ENCODE data around the gene C3.
"Not testable (repeated sequence)": the region's sequence is repeated elsewhere in the genome, so short reads cannot be mapped to it uniquely, and the experiment has no call there.

Gene C3

GRCh38 chr19:6713773-6714692 lies 6.4 kb downstream of the C3 start:
- no peak for DNase-seq (ENCODE audit: low spot score)

GRCh38 chr19:6712692-6713670 lies 7.5 kb downstream of the C3 start:
- DNase-seq (ENCODE audit: low spot score) = no peak

- no peak for DNase-seq (ENCODE audit: low spot score)
Measured at GRCh38 chr19:6712231-6712630, 8.2 kb downstream of the C3 start.

DNA sequence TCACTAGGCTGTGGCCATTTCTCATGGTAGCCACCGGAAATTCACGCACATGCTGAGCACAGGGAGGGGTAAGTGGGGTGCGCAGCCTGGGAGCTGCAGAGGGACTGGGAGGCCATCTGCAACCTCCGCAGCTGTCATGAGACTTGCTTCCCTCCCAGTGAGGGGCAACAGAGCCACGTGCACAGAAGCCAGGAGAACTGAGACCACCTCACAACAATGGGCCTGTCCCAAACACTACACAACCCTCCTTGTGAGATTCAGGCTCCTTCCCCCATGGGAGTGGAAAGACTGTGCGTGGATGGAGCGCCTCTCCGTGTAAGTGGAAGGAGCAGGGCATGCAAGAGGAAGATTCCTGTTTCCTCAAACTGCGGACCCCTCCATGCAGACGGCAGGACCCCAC lies 8.8 kb downstream of the C3 start:
- DNase-seq (ENCODE audit: low spot score) = no peak

- no peak for DNase-seq (ENCODE audit: low spot score)
Measured at GRCh38 chr19:6711078-6711361, 9.4 kb downstream of the C3 start.

DNA sequence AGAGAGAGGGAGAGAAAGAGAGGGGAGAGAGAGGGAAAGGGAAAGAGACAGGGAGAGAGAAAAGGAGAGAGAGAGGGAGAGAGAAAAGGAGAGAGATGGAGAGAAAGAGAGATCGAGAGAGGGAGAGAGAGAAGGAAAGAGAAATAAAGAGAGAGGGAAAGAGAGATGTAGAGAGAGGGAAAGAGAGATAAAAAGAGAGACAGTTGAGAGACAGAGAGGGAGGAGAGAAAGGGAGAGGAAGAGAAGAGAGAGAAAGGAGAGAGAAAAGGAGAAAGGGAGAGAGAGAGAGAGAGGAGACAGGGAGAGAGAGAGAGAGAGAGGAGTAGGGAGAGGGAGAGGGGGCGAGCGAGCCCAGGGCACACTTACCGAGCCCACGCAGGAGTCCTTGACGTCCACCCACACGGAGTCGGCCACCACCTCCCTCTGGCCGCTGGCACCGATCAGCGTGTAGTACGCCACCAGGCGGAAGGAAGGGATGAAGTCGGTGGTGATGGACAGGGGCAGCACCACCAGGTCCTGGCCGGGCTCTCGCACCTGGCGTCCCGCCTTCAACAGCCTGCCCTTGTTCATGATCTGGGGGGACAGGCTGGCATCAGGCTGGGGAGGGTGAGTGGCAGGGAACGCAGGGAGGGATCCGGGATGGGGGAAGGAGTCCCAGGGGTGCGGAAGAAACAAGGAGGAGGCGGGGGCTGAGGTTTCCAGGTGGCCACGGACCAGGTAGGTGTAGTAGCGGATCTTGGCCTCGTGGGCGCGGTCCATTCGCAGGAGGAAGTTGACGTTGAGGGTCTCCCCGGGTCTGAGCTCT lies 10.0 kb downstream of the C3 start:
- no peak for DNase-seq (ENCODE audit: low spot score)

DNA sequence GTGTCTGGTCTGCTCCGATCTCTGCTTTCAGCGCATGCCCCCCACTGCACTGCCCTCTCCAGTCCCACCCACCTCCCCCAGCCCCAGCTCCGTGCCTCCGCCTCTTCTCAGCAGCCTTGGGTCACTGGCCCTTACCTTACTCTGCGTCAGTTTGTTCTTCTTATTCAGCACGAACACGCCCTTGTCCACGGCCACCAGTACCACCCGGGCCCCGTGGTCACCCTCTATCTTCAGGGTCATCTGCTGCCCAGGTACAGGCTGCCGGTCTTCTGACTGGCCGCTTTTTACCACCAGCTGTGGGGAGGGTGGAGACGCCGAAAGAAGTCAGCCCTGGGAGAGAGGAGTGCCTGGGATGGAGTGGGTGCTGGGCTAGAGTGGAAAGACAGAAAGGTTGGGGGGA lies 10.9 kb downstream of the C3 start:
- no peak for DNase-seq (ENCODE audit: low spot score)

DNA sequence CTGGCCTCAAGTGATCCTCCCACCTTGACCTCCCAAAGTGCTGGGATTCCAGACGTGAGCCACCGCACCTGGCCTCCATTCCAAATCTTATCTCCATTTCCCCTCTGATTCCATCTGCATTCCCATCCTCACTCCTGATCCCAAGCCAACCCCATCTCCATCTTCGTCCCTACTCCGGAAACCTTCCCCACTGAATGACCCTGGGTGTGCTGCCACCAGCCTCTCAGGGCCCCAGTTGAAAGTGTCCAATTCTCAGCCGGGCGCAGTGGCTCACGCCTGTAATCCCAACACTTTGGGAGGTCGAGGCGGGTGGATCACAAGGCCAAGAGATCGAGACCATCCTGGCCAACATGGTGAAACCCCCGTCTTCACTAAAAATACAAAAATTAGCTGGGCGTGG lies 11.5 kb downstream of the C3 start:
- not testable (repeated sequence) for DNase-seq (ENCODE audit: low spot score)

- DNase-seq (ENCODE audit: low spot score) = no peak
Measured at GRCh38 chr19:6708346-6708745, 12.1 kb downstream of the C3 start.

- no peak for DNase-seq (ENCODE audit: low spot score)
Measured at GRCh38 chr19:6707658-6708018, 12.8 kb downstream of the C3 start.

- no peak for DNase-seq (ENCODE audit: low spot score)
Measured at GRCh38 chr19:6707011-6707657, 13.3 kb downstream of the C3 start.

- DNase-seq (ENCODE audit: low spot score) = no peak
Measured at GRCh38 chr19:6706633-6706958, 13.9 kb downstream of the C3 start.

DNA sequence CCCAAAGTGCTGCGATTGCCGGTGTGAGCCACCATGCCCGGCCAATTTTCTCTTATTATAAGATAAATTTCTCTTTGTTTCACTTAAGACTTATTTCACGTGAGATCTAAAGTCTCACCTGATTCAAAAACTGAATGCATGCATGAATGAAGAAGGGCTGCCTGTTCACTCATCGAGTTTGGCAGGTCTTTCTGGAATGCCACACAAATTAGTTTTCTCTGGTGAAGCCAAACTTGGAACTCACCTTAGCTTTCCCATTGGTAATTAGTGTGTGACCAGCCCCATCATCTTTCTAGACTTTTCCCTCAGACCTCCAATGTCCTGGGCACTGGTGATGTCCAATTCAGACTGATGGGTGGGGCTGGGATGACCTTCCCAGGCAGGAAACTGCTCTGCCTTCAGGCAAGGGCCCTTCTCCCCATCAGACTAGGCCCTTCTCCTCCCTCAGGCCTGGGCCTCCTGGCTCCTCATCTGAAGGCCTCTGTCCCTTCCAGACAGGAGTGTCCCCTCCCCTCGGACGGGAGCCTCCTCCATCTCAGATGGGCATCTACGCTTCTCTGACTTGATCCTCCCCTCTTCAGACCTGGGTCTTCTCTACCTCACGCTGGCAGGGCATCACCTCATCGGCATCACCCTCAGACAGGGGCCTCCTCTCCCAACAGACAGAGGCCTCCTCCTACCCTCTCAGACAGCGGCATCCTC lies 14.4 kb downstream of the C3 start:
- DNase-seq (ENCODE audit: low spot score) = no peak

DNA sequence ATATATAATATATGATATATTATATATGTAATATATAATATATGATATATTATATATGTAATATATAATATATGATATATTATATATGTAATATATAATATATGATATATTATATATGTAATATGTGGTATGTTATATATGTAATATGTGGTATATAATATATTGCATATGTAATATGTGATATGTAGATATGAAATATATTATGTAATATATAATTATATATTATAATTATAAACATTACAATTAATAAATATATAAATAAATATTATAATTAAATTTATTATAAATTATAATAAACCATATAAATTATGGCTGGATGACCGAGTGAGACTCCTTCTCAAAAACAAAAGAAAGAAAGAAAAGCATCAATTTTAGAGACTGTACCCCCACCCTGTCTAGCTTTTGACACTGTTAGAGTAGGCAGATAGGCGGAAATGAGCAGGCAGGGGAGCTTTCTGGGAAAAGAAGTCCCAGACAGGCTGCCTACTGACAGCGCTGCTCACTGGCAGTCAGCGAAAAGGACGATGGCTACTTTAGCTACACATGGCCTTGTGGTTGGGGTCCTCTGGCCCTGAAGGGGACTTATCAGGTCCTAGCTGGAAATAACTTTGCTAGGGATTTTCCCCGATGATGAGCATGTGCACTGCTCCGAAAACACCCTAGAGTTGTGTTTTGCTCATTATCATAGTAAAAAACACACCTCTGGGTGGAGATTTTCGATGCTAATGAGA lies 19.7 kb downstream of the C3 start:
- no peak for DNase-seq (ENCODE audit: low spot score)

- DNase-seq (ENCODE audit: low spot score) = no peak
Measured at GRCh38 chr19:6699935-6700334, 20.5 kb downstream of the C3 start.

GRCh38 chr19:6697291-6697690 lies 23.2 kb downstream of the C3 start:
- no peak for DNase-seq (ENCODE audit: low spot score)

GRCh38 chr19:6696239-6696820 lies 24.1 kb downstream of the C3 start:
- DNase-seq (ENCODE audit: low spot score) = no peak

GRCh38 chr19:6694147-6694815 lies 26.2 kb downstream of the C3 start:
- no peak for DNase-seq (ENCODE audit: low spot score)

DNA sequence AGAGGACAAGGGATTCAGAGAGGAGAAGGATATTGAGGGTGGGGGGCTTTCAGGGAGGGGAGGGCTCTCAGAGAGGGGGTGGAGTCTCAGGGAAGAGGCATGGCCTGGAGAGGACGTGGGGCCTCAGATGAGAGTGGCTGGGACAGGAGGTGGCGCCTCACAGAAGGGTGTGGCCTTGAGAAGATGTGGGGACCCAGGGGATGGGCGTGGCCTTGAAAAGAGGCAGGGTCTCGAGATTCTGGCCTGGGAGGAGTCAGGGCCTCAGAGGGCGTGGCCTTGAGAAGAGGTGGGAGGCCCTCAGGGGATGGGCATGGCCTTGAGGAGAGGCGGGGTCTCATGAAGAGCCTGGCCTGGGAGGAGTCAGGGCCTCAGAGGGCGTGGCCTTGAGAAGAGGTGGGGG lies 26.8 kb downstream of the C3 start:
- no peak for DNase-seq (ENCODE audit: low spot score)

- DNase-seq (ENCODE audit: low spot score) = no peak
Measured at GRCh38 chr19:6693056-6693471, 27.4 kb downstream of the C3 start.
